Measurements from ENCODE around the gene NKX6-1. TPM values are rescaled to one million over a fixed set of nuclear protein-coding genes. Genes with fewer than 3 reads are reported as not detected.

The NKX6-1 gene
- total RNA-seq, 1 experiment from 2014 or later, result 1.1 TPM

DNA sequence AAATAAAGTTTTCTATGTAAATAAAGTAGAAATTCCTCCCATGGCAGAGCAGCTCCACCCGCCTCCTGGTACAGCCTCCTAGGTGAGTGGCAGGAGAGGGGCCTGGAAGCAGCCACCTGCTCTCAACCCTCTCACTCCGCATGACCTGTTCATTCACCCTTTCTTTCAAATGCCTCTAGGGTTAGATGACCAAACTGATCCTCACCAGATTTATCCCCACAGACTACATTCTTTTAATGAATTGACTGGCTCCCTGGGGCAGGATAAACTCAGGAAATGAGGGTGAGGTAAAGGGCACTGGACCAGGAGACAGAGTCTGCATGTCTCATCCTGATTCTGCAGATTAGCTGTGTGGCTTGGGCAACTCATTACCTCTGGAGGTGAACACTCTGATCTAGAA is 32.6 kb upstream of the NKX6-1 start:
- H3K4me1 ChIP-seq (ENCODE audit: control insufficient read depth, insufficient read depth, low read length), result peaks cover 30% of the 10 kb centered on the region
- no peak overlapping the region for H3K4me3 ChIP-seq (ENCODE audit: low read depth in 2 of 2, low read length in 2 of 2)
- no TSS peak for BruUV-seq (replicated peaks)
- ATAC-seq (peak; percentile 93), DNase-seq (ENCODE audit: low read depth, low spot score) (no peak)
- H3K27me3 ChIP-seq (ENCODE audit: control insufficient read depth, insufficient read depth, low read length), result no peaks in the 10 kb centered on the region
- intact Hi-C loops (cut with micrococcal nuclease; ENCODE audit: unreplicated experiment) (loop anchor here (5.0 kb wide), 1 partner anchor 436 kb away; the partner anchor contains the start of gene WDFY3), in situ Hi-C loops (cut with HindIII; ENCODE audit: low pct_unique_long_range_greater_than_20kb, low sequenced_read_pairs) (no loop called here)
- peak overlapping the region; percentile 90 for H3K27ac ChIP-seq (ENCODE audit: low read length)
- CTCF ChIA-PET, result no interaction called here
- no peaks in the 10 kb centered on the region for H3K36me3 ChIP-seq (ENCODE audit: control insufficient read depth, insufficient read depth, low read length)
- POLR2A ChIA-PET, result no interaction called here
- no peaks in the 10 kb centered on the region for H3K9me3 ChIP-seq (ENCODE audit: control insufficient read depth, insufficient read depth, low read depth, low read length)
- peak; percentile 46; the same call in 1 of the 2 replicates for TF ChIP-seq POLR2AphosphoS5 (IDR thresholded peaks at IDR 0.05; ENCODE audit: low read depth, low read length)
- TF ChIP-seq TCF7L2 (IDR thresholded peaks at IDR 0.05; ENCODE audit: low read depth, low read length), result peak; percentile 75
- no peak for TF ChIP-seq SIN3A (IDR thresholded peaks at IDR 0.05; ENCODE audit: borderline replicate concordance, insufficient read depth, low read depth, low read length)

DNA sequence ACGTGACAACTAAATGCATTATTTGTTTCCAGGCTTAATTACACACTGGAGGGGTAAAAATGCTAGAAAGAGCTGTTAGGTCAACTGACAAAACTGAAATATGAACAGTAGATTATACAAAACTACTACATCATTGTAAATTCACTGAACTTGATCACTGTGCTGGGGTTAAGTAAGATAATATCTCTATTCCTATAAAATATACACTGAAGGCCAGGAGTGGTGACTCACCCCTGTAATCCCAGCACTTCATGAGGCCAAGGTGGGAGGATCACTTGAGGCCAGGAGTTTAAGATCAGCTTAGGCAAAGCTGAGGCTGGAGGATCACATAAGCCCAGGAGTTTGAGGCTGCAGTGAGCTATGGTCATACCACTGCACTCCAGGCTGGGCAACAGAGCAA is 31.8 kb upstream of the NKX6-1 start:
- CTCF ChIA-PET, result no interaction called here
- H3K9me3 ChIP-seq (ENCODE audit: control insufficient read depth, insufficient read depth, low read depth, low read length), result no peaks in the 10 kb centered on the region
- H3K27ac ChIP-seq (ENCODE audit: low read length), result peak overlapping the region; percentile 90
- BruUV-seq (replicated peaks), result no TSS peak
- in situ Hi-C loops (cut with HindIII; ENCODE audit: low pct_unique_long_range_greater_than_20kb, low sequenced_read_pairs), result no loop called here
- DNase-seq (ENCODE audit: low read depth, low spot score) (no peak), ATAC-seq (peak; percentile 85)
- peaks cover 30% of the 10 kb centered on the region for H3K4me1 ChIP-seq (ENCODE audit: control insufficient read depth, insufficient read depth, low read length)
- no peaks in the 10 kb centered on the region for H3K27me3 ChIP-seq (ENCODE audit: control insufficient read depth, insufficient read depth, low read length)
- no peak; the same call in 1 of the 2 replicates for TF ChIP-seq POLR2AphosphoS5 (IDR thresholded peaks at IDR 0.05; ENCODE audit: low read depth, low read length)
- TF ChIP-seq TCF7L2 (IDR thresholded peaks at IDR 0.05; ENCODE audit: low read depth, low read length), result no peak
- TF ChIP-seq, protein P1, sequence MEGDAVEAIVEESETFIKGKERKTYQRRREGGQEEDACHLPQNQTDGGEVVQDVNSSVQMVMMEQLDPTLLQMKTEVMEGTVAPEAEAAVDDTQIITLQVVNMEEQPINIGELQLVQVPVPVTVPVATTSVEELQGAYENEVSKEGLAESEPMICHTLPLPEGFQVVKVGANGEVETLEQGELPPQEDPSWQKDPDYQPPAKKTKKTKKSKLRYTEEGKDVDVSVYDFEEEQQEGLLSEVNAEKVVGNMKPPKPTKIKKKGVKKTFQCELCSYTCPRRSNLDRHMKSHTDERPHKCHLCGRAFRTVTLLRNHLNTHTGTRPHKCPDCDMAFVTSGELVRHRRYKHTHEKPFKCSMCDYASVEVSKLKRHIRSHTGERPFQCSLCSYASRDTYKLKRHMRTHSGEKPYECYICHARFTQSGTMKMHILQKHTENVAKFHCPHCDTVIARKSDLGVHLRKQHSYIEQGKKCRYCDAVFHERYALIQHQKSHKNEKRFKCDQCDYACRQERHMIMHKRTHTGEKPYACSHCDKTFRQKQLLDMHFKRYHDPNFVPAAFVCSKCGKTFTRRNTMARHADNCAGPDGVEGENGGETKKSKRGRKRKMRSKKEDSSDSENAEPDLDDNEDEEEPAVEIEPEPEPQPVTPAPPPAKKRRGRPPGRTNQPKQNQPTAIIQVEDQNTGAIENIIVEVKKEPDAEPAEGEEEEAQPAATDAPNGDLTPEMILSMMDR (IDR thresholded peaks at IDR 0.05), result no peak
- TF ChIP-seq SIN3A (IDR thresholded peaks at IDR 0.05; ENCODE audit: borderline replicate concordance, insufficient read depth, low read depth, low read length), result no peak
- TF ChIP-seq, protein P2, sequence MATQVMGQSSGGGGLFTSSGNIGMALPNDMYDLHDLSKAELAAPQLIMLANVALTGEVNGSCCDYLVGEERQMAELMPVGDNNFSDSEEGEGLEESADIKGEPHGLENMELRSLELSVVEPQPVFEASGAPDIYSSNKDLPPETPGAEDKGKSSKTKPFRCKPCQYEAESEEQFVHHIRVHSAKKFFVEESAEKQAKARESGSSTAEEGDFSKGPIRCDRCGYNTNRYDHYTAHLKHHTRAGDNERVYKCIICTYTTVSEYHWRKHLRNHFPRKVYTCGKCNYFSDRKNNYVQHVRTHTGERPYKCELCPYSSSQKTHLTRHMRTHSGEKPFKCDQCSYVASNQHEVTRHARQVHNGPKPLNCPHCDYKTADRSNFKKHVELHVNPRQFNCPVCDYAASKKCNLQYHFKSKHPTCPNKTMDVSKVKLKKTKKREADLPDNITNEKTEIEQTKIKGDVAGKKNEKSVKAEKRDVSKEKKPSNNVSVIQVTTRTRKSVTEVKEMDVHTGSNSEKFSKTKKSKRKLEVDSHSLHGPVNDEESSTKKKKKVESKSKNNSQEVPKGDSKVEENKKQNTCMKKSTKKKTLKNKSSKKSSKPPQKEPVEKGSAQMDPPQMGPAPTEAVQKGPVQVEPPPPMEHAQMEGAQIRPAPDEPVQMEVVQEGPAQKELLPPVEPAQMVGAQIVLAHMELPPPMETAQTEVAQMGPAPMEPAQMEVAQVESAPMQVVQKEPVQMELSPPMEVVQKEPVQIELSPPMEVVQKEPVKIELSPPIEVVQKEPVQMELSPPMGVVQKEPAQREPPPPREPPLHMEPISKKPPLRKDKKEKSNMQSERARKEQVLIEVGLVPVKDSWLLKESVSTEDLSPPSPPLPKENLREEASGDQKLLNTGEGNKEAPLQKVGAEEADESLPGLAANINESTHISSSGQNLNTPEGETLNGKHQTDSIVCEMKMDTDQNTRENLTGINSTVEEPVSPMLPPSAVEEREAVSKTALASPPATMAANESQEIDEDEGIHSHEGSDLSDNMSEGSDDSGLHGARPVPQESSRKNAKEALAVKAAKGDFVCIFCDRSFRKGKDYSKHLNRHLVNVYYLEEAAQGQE (IDR thresholded peaks at IDR 0.05; ENCODE audit: insufficient read depth in 1 of 2, low read depth in 2 of 2, low read length in 1 of 2), result no peak
- H3K4me3 ChIP-seq (ENCODE audit: low read depth in 2 of 2, low read length in 2 of 2), result no peak overlapping the region
- intact Hi-C loops (cut with micrococcal nuclease; ENCODE audit: unreplicated experiment), result loop anchor here (5.0 kb wide), 1 partner anchor 436 kb away; the partner anchor contains the start of gene WDFY3
- POLR2A ChIA-PET, result no interaction called here
- no peaks in the 10 kb centered on the region for H3K36me3 ChIP-seq (ENCODE audit: control insufficient read depth, insufficient read depth, low read length)

DNA sequence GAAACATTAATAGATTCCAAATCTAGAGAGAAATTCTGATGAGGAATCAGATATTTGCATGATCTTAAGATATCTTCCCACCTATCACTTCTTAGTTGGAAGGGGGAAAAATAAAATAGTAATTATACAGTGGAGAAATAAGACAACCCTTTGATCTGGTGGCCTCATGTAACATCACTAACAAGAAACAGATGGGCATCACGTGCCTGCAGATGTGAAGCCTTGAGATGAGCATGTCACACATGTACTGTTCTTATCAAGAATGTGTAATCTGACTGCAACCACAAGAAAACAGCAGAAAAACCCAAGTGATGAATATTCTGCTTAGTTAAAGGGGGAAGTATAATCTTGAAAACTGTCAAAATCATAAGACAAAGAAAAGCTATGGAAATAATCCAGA is 31.4 kb upstream of the NKX6-1 start:
- DNase-seq (ENCODE audit: low read depth, low spot score), result no peak
- Histone ChIP-seq H3K9me3 (ENCODE audit: control insufficient read depth, insufficient read depth, low read depth, low read length) (no peaks in the 10 kb centered on the region), H3K4me1 (ENCODE audit: control insufficient read depth, insufficient read depth, low read length) (peaks cover 30% of the 10 kb centered on the region), H3K4me3 (ENCODE audit: low read depth in 2 of 2, low read length in 2 of 2) (no peak overlapping the region), H3K36me3 (ENCODE audit: control insufficient read depth, insufficient read depth, low read length) (no peaks in the 10 kb centered on the region), H3K27ac (ENCODE audit: low read length) (peak overlapping the region; percentile 90), H3K27me3 (ENCODE audit: control insufficient read depth, insufficient read depth, low read length) (no peaks in the 10 kb centered on the region)
- no TSS peak for BruUV-seq (replicated peaks)
- POLR2A ChIA-PET, result no interaction called here
- CTCF ChIA-PET, result no interaction called here
- peak; percentile 16; the same call in 1 of the 2 replicates for ATAC-seq
- intact Hi-C loops (cut with micrococcal nuclease; ENCODE audit: unreplicated experiment) (loop anchor here (5.0 kb wide), 1 partner anchor 437 kb away; the partner anchor contains the start of gene WDFY3), in situ Hi-C loops (cut with HindIII; ENCODE audit: low pct_unique_long_range_greater_than_20kb, low sequenced_read_pairs) (no loop called here)
- no peak for TF ChIP-seq POLR2AphosphoS5 (IDR thresholded peaks at IDR 0.05; ENCODE audit: low read depth, low read length)
- TF ChIP-seq SIN3A (IDR thresholded peaks at IDR 0.05; ENCODE audit: borderline replicate concordance, insufficient read depth, low read depth, low read length), result no peak
- 0 out of 2 replicates have a peak, but pooled peaks have one; percentile 30 for TF ChIP-seq TCF7L2 (IDR thresholded peaks at IDR 0.05; ENCODE audit: low read depth, low read length)

Measured in Panc1 (cell line).